ENCODE data around the gene PROK2. TPM values are rescaled to one million over a fixed set of nuclear protein-coding genes. Genes with fewer than 3 reads are reported as not detected.

Gene PROK2
- total RNA-seq, 1 donor from 2014 or later: not detected

GRCh38 chr3:71751602-71752001 lies 33.3 kb downstream of the PROK2 start:
- intact Hi-C loops (cut with micrococcal nuclease): no loop called here

GRCh38 chr3:71744738-71745137 lies 40.2 kb downstream of the PROK2 start:
- intact Hi-C loops (cut with micrococcal nuclease): no loop called here

- intact Hi-C loops (cut with micrococcal nuclease): no loop called here
Measured at GRCh38 chr3:71742621-71743020, 42.3 kb downstream of the PROK2 start.

- intact Hi-C loops (cut with micrococcal nuclease): no loop called here
Measured at GRCh38 chr3:71734881-71735280, 50.1 kb downstream of the PROK2 start.

- intact Hi-C loops (cut with micrococcal nuclease): no loop called here
Measured at GRCh38 chr3:71733319-71733718, 51.6 kb downstream of the PROK2 start.

- intact Hi-C loops (cut with micrococcal nuclease): no loop called here
Measured at GRCh38 chr3:71732637-71733036, 52.3 kb downstream of the PROK2 start.

GRCh38 chr3:71728632-71729342 lies 56.2 kb downstream of the PROK2 start:
- intact Hi-C loops (cut with micrococcal nuclease): loop anchor here (1.0 to 10.0 kb wide), 3 partner anchors 131 to 1356 kb away; no protein-coding TSS in a partner anchor

- intact Hi-C loops (cut with micrococcal nuclease): loop anchor here (1.0 to 10.0 kb wide), 7 partner anchors 374 to 1359 kb away; partner anchors contain the start of gene SHQ1
Measured at GRCh38 chr3:71726146-71726545, 58.8 kb downstream of the PROK2 start.

GRCh38 chr3:71725271-71725991 lies 59.5 kb downstream of the PROK2 start, which contains the start of gene EIF4E3:
TSS of gene EIF4E3 (minus strand) at chr3:71725402. CDS start at chr3:71725367, 35 bp downstream.
- intact Hi-C loops (cut with micrococcal nuclease): loop anchor here (5.0 to 10.0 kb wide), 2 partner anchors 547 to 1359 kb away; no protein-coding TSS in a partner anchor

DNA sequence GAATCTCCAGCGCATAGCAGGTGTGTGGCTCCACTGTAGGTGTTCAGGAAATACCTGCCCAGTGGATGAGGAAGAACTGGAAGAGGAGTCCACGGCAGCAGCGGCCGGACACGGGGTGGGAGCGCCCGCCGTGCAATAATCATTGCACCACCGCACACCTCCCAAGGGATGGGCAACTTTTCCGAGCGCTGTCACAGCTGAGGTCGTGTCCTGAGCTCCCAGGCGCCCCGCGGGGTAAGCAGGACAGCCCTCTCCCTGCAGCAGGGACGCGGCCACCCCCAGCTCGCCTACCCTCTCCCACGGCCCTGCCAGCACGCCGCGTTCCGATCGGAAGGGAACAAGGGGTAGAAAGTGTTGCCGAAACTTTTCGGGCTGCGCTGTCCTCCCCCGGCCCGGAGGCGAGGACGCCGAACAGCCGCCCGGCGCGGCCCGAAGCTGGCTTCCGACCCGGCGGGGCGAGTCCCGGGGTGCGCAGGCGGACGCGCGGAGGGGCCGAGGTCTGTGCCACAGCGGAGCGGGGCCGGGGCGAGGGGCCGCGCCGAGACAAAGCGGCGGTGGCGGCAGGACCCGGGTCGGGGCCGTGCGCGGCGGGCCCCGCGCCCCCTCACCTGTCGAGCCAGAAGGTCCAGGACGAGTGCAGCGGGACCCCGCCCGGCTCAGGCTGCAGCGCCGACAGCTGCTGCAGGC lies 60.2 kb downstream of the PROK2 start:
- intact Hi-C loops (cut with micrococcal nuclease): loop anchor here (5.0 to 10.0 kb wide), 7 partner anchors 142 to 1360 kb away; partner anchors contain the start of gene FOXP1

DNA sequence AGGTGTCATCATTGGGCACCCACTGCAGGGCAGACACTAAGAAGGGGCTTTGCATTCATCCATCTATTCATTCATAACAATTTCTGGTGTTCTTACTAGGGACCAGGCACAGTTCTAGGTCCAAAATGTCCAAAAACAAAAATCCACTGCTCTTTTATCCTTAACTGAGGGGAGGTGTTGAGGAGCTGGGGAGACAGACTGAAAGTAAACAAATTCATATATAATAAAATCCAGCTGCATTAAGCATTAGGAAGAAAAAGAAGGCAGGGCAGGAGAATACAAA lies 60.8 kb downstream of the PROK2 start:
- intact Hi-C loops (cut with micrococcal nuclease): loop anchor here (5.0 to 10.0 kb wide), 6 partner anchors 142 to 1361 kb away; partner anchors contain the start of gene FOXP1

DNA sequence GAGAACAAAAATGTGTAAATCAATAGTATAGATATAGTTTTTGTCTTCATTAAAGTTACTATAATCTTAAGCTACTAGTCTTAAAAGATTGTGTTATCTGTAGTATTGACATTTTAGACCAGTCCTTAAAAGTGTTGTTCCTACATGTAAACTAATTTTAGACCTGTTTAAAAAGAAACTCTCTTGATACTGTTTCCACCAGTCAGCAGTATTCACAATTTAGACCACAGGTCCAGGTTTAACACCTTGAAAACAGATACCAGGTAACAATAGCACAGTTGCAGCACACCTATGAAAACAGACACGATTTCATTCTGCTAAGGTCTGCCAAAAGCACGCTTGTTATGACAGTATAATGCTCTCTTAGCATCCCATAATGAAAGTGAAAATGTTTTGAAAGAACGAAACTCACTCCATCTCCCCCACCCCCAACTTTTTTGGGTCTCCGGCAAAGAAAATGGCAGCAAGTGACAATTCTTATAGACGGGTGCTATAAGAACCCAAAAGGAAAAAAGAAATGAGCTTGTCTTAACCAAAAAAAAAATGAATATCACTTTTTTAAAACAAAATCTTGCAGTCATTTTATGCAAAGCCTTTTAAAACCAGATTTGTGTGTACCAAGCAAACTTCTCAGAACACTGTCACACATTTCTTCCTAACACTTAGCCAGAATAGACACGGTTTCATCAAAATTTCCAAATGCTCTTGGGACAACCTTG lies 61.3 kb downstream of the PROK2 start:
- intact Hi-C loops (cut with micrococcal nuclease): loop anchor here (1.0 to 10.0 kb wide), 15 partner anchors 12 to 1361 kb away; partner anchors contain the start of genes FOXP1 and RYBP

GRCh38 chr3:71722693-71723092 lies 62.3 kb downstream of the PROK2 start:
- intact Hi-C loops (cut with micrococcal nuclease): loop anchor here (1.0 to 10.0 kb wide), 16 partner anchors 8 to 1362 kb away; partner anchors contain the start of genes FOXP1 and RYBP

Other genes starting within 250 kb of the PROK2 start
- 58.4 and 61.3 TPM in 2 replicates for gene FOXP1, start 201.4 kb downstream of the PROK2 start, total RNA-seq
- 61.6 and 64.2 TPM in 2 replicates for gene EIF4E3, start 59.7 kb downstream of the PROK2 start, total RNA-seq
- 0.46 and 0.51 TPM in 2 replicates for gene GPR27, start 31.3 kb downstream of the PROK2 start, total RNA-seq

All from T-helper 1 cell treated with Interleukin-12 subunit alpha and Interleukin-12 subunit beta and Interleukin-4 antibody, amounts not matched to agents 30 ng/mL and 1 ng/mL, for 36 hours (primary cell).